CD4-positive, alpha-beta T cell treated with Interferon alpha-2 for 1 hour (primary cell): ENCODE results near the gene ARHGAP18.

Experiments
- DNase-seq, 2 donors: peaks; one replicate each; pipeline ENCODE4 v3.0.0-alpha.2; 2020 to 2022

The ARHGAP18 gene

GRCh38 chr6:129686941-129687627, 22.9 kb downstream of the ARHGAP18 start:
- DNase-seq, result peak; percentile 43 to 66

- no peak for DNase-seq
These were observed 24.3 kb downstream of the ARHGAP18 start for GRCh38 chr6:129685662-129686031.

DNA sequence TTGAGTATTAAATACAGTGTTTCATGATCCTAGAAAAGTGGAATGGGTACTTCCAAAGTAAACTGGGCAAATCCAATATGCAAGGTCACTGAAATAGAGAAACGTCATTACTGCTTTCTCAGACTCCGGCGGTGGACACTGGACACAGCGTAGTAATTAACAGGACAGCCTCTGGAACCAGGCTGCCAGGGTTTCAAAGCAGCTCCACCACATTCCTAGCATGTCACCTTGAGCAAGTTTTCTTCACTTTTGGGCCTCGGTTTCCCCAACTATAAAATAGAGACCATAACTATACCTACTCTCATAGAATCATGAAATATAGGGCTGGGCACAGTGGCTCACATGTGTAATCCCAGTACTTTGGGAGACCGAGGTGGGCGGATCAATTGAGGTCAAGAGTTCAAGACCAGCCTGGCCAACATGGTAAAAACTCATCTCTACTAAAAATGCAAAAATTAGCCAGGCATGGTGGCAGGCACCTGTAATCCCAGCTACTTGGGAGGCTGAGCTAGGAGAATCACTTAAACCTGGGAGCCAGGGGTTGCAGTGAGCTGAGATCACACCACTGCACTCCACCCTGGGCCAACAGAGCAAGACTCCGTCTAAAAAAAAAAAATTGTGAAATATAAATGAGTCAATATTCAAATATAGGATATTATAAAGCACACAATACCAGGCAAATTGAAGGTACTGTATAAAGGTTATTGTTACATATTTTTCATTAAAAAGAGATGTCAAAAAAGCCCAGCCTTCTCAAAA, 24.9 kb downstream of the ARHGAP18 start:
- DNase-seq, result peak in 1 of 2 donors; percentile 13

DNA sequence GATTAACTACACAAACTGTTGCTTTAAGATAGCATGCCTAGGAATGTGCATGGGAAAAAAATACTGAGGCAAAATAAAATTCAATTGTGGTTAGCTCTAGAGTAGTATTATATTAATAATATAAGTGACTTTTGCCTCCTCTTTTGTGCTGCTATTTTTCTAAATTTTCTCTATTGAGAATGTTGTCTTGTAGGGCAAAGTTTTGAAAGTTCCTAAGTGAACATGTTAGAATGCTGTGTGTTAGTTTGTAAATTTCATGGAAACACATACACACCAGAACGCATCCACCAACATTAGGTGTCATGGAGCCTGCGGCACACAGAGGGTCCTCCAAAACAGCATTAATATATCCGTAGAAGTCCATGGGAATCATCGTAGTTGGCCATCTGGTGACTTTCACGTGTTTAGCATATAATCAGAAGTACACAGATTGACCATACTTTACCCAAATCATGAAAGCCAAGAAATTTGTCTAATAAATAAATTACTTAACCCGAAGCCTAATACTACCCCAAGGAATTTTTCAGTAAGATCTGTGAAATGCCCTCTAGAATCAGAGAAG, 25.6 kb downstream of the ARHGAP18 start:
- DNase-seq, result no peak

DNA sequence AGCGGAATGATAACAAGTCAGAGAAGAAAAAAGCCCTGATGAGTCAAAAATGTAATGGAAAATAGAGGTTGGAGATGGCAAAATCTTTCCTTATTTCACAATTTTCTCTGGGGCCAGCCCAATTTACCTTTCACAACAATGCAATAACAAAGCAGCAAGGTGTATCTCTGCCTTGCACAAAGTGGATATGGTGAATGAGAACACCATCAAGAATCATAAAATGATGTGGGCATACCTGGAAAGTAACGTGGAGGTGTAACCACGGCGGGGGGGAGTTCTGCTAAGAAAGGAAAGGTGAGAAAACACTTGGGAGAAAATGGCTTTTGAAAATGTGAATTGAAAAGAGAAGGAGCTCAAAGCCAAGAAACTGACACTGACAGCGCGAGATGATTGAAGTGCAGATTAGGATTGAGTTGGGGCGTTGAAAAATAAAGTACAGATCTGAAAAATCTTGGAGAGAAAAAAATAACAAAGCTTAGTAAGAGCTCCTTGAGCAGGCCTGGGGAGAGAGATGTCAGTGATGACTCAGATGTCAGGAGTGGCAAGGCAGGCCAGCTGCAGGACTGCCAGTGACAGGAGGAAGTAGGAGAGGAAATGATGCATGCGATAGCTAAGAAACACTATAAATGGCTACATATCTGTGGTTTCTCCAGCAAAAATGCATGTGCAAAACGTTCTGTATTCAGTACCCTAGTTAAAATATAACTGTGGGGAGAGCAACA, 26.2 kb downstream of the ARHGAP18 start:
- DNase-seq, result peak; percentile 74 to 76

GRCh38 chr6:129681913-129682205, 28.1 kb downstream of the ARHGAP18 start:
- no peak for DNase-seq

- no peak for DNase-seq
These were observed 29.3 kb downstream of the ARHGAP18 start for GRCh38 chr6:129680633-129681032.

- DNase-seq, result no peak
These were observed 30.2 kb downstream of the ARHGAP18 start for GRCh38 chr6:129679758-129680157.

GRCh38 chr6:129679275-129679674, 30.7 kb downstream of the ARHGAP18 start:
- no peak for DNase-seq

DNA sequence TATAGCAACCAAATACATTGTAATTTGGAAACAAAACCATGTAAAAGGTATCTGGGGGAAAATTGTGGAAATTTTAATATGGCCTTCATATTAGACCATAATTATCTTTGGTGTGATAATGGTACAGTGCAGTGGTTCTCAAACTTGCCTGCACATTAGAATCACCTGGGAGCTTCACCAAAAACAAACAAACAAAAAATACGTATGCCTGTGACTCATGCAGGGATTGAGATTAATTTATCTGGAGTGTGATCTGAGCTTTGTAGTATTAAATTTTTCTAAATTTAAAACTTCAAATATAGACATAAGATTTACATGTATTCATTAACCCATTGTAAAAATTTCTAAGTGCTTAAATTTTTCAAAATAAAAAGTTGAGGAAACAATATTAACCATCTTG, 31.5 kb downstream of the ARHGAP18 start:
- no peak for DNase-seq

DNA sequence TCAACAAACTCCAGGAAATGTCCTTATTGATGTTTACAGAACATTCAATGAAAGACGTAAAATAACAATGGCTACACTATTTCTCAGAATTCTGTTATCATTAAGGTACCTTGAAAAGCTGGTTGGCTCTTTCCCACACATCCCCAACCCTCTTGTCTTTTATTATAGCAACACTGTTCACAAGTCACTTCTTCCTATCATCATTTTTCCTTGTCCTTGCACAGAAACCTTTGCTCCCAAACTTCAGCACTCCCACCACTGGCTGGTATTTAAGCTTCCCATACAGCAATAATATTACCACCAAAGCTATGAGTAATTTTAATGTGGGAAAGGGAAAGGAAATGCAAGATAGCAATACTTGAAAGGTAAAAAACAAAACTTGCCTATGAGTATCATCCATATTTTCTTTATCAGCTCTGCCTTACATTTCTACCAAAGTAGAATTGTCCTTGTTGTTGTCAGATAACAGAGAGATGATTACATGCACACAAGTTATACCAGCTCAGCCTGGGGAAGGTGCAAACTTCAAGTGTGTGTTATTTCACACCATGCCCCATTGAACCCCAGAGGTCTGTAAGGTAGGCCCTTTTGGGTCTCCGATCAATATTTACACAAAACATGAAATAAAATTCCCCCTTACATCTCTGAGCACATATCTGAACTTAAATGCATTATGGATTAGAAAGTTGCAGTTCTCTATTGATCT, 32.2 kb downstream of the ARHGAP18 start:
- no peak for DNase-seq

DNA sequence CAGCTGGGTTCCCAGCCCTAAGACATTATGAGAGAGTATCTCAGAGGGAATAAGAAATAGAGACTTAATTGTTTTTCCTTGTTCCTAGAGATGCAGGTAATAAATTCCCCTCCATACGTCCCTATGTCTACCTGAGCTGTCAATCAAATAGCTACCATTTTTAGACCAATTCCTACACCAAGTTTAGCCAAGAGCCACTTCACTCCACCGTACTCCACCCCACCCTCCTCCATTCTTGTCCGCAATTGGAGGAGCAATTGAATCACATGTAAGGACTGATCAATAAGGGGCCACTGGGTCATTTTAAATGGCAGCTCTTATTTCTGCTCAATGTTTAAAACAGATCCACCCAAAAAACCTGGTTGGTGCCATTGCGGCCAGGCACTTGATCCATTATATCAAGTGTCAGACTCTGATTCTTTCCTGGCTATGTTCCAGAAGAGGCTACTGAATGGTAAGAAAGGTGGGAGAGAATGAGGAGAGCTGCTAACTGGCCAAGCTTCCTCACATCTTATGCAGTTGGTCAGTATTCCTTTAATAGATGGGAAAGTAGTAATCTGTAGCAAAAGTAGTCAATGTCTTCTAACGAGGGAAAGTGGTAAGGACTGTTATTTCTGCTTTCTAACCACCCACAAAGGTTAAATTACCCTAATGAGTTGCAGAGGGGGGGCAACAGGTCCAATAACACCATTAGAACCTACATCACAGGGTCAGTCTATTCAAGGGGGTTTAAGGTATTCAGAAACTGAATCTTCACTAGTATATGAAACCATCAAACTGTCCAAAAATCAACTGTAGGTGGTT, 34.1 kb downstream of the ARHGAP18 start:
- no peak for DNase-seq

DNA sequence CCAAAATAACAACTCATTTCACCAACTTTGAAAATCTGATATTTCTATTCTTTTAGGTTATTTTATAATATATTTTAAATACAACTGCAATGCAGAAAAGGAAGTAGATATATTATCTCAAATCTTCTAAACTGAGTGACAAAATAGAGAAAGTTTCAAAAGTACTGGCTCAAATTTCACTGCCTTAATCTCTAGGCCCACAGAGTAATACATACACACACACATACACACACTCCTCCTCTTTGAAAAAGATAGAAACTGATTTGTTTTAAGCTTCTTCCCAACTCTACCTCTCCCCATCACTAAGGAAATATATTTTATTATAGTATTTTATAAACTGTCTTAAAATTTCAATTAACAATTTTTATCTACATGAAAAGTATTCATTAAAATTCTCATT, 36.2 kb downstream of the ARHGAP18 start:
- DNase-seq, result no peak

GRCh38 chr6:129672881-129673631, 36.9 kb downstream of the ARHGAP18 start:
- DNase-seq, result peak in 1 of 2 donors; percentile 52

- peak in 1 of 2 donors; percentile 24 for DNase-seq
These were observed 37.7 kb downstream of the ARHGAP18 start for GRCh38 chr6:129672341-129672682.

DNA sequence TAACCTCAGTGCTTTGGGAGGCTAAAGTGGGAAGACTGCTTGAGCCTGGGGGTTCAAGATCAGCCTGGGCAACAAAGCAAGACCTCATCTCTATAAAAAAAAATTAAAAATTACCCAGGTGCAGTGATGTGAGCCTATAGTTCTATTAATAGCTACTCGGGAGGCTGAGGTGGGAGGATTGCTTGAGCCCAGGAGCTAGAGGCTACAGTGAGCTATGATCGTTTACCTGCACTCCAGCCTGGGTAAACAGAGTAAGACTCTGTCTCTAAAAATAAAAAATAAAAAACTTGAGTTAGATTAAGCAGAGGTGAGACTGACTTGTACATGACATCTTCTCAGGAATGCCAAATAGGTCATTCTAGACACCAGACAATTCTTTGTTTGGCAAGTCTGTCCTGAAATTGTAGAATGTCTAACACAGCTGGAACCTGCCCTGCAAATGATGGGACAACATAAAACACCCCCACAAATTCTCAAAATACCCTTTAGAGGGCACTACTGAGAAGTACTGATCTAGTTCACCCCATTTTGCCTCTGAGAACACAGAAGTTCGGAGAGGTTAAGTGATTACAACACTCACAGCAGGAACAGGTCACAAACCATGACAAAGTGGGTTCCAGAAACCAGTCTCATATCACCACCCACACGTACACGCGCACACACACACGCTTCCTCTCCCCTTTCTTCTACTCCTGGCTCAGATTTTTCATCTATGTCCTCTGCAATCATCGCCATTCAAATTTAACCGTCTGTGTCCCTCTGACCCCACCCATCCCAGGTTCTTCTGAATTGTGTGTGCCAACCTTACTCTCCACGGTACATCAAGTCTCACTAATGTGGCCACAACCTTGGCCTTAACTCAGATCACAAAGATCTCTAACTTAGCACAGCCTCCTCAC, 38.3 kb downstream of the ARHGAP18 start:
- DNase-seq, result peak; percentile 69 to 82

GRCh38 chr6:129670634-129671033, 39.3 kb downstream of the ARHGAP18 start:
- no peak for DNase-seq

- DNase-seq, result no peak
These were observed 42.4 kb downstream of the ARHGAP18 start for GRCh38 chr6:129667621-129668020.

- DNase-seq, result no peak
These were observed 42.9 kb downstream of the ARHGAP18 start for GRCh38 chr6:129667034-129667433.

DNA sequence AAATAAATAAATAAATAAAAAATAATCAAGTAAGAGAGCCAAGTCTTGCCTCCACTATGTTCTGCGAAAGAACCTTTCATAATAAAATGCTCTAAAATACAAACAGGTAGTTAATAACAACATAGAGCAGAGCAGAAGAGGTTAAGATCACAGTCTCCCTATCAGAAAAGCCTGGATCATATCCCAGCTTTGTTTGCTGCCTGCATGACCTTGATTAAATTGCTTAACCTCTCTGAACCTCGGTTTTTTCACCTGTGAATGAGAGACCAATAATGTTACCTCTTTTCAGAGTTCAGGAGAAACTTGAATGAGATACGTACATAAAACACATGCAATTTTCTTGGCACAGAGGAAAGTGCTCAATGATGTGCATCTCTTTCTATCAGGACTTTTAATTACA, 44.4 kb downstream of the ARHGAP18 start:
- DNase-seq, result no peak
